Gastrocnemius medialis (tissue), 4 donors: ENCODE measurements around the gene APBB2.

Source experiments
- POLR2A ChIP-seq, 2 donors: fragments of 450-650 bp; IDR thresholded peaks; one replicate each; pipeline ENCODE4 v1.6.1; 2017; ENCODE audit warnings: antibody characterized with exemption in 2 of 2, mild to moderate bottlenecking in 2 of 2, moderate library complexity in 2 of 2
- TF ChIP-seq, protein P1 (sequence below), 5 experiments: fragments of 450-650 bp in 3 of 5; fragments of 200-600 bp in 2 of 5; sonication (generic) in 2 of 5; IDR thresholded peaks in 4 of 5; conservative IDR thresholded peaks in 1 of 5; 1 replicate in 4 of 5; 2 replicates in 1 of 5; pipeline ENCODE4 v1.5.1; 2016 to 2019; ENCODE audit warnings: antibody characterized with exemption in 5 of 5, mild to moderate bottlenecking in 3 of 5, moderate library complexity in 3 of 5

DNA sequence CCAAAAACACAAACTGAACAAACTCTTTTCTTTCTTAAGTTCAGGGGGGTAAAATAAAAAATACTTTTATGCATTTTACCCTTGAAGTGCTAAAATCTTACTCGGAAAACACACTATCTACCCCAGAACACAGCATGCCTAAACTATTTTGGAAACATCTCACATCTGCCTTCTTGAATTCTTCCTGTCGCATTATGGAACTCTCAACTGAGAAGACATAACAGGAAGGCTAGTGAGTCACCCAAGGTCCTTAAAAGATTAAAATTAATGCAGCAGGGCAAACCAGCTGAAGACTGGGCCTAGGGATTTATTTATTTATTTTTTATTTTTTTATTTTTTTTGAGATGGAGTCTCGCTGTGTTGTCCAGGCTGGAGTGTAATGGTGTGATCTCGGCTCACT lies 208.2 kb downstream of the APBB2 start:
- TF ChIP-seq, protein P1, sequence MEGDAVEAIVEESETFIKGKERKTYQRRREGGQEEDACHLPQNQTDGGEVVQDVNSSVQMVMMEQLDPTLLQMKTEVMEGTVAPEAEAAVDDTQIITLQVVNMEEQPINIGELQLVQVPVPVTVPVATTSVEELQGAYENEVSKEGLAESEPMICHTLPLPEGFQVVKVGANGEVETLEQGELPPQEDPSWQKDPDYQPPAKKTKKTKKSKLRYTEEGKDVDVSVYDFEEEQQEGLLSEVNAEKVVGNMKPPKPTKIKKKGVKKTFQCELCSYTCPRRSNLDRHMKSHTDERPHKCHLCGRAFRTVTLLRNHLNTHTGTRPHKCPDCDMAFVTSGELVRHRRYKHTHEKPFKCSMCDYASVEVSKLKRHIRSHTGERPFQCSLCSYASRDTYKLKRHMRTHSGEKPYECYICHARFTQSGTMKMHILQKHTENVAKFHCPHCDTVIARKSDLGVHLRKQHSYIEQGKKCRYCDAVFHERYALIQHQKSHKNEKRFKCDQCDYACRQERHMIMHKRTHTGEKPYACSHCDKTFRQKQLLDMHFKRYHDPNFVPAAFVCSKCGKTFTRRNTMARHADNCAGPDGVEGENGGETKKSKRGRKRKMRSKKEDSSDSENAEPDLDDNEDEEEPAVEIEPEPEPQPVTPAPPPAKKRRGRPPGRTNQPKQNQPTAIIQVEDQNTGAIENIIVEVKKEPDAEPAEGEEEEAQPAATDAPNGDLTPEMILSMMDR (IDR thresholded peaks at IDR 0.05 in 4 of 5, conservative IDR thresholded peaks at IDR 0.05 in 1 of 5) = no peak
- no peak for TF ChIP-seq POLR2A (IDR thresholded peaks at IDR 0.05)
